Measurements from ENCODE around the gene INTS6.

DNA sequence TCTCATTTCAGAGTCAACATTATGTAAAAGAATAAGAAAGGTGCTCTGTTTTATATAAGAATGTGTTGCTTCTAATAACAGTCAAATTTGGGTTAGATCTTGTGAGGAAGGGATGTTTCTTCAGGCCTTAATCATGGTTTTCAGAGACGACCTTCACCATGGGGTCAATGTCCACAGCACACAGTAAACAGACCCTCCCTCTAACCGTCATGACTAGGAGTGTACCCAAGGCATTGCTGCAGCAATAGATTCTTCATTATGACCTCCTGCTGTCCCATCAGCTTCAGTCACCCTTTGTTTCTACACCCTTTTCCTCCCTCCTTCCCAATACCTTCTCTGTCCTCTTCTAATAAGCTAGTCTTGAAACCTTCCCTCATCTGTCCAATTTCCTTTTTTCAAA is 97.6 kb downstream of the INTS6 start:
- TF ChIP-seq CTCF (IDR thresholded peaks at IDR 0.05) (no peak), POLR2A (IDR thresholded peaks at IDR 0.05; ENCODE audit: low read depth) (no peak), POLR2AphosphoS5 (IDR thresholded peaks at IDR 0.05) (no peak)

Measured in esophagus muscularis mucosa (tissue), 3 donors.